DMS79 treated with DMSO at 0.1 percent for 48 hours (cell line): ENCODE results near the gene CNDP1.

Experiments used
- DNase-seq: peaks from one replicate; lab custom pipeline; 2025; lab: John Stamatoyannopoulos, UW

The CNDP1 gene

DNA sequence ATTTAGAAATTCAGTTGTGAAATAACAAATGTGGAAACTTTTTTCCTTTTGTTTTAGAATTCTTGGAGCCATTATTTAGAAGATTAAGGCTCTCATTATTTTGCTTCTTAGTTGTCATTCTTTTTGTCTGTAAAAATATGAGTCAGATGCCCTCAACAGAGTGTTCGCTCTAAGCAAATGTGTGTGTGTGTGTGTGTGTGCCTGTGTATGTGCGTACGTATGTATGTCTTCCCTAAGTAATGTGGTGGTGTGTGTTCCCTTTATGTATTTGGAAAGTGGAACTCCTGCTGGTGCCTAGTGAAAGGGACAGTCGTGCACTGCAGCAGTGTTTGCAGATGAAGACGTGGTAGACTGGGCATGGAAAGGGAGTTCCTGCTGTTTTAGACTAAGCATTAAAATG is 90.9 kb downstream of the CNDP1 start:
- no peak for DNase-seq

DNA sequence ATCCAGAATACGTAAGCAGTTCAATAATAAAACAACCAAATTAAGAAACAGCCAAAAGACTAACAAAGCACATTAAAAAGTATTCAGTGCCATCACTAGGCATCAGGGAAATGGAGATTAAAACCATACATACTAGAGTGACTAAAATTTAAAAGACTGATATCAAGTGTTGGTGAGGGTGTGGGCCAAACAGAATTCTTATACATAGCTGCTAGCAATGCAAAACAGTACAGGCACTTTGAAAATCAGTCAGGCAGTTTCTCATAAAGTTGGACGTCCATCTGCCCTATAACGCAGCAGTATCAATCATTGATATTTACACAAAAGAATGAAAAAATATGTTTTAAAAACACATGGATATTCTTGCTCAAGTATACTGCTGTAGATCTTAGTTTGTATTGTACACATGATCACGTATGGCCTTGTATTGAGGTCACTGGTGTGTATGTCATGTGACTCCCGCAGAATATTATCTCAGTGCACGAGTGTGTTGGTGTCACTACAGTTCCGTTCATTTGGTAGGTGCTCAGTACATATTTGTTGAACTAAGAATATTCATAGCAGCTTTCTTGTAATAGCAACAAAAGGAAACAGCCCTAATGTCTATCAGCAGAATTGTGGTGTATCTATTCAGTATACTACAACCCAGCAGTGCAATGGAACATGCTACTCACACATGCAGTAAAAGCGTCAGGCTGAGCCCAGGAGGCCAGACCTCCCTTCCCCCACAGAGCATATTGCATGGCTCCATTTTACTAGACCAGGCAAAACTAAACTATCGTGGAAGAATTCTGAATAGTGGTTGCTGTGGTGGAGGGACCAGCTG is 92.0 kb downstream of the CNDP1 start:
- no peak for DNase-seq

DNA sequence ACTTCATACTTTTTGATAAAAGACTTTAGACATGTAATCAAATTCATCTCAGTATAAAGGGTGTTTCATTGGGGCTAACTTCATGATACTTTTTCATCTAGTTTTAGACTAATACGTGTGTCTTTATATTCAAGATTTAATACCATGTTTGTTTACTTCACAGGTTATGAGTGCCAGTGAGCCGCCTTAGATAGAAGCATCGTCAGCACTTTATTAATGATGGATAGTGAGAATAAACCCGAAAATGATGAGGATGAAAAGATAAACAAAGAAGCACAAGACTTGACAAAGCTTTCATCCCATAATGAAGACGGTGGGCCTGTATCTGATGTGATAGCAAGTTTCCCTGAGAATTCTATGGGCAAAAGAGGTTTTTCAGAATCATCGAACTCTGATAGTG is 96.5 kb downstream of the CNDP1 start:
- DNase-seq: no peak

DNA sequence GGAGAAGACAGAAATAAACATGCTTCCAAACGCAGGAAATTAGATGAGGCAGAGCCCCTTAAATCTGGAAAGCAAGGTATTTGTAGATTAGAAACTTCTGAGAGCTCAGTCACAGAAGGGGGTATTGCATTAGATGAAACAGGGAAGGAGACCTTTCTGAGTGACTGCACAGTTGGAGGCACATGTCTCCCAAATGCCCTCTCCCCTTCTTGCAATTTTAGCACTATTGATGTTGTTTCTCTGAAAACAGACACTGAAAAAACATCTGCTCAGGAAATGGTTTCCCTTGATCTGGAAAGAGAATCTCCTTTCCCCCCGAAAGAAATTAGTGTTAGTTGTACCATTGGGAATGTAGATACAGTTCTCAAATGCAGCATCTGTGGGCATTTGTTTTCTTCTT is 96.9 kb downstream of the CNDP1 start:
- DNase-seq: no peak

DNA sequence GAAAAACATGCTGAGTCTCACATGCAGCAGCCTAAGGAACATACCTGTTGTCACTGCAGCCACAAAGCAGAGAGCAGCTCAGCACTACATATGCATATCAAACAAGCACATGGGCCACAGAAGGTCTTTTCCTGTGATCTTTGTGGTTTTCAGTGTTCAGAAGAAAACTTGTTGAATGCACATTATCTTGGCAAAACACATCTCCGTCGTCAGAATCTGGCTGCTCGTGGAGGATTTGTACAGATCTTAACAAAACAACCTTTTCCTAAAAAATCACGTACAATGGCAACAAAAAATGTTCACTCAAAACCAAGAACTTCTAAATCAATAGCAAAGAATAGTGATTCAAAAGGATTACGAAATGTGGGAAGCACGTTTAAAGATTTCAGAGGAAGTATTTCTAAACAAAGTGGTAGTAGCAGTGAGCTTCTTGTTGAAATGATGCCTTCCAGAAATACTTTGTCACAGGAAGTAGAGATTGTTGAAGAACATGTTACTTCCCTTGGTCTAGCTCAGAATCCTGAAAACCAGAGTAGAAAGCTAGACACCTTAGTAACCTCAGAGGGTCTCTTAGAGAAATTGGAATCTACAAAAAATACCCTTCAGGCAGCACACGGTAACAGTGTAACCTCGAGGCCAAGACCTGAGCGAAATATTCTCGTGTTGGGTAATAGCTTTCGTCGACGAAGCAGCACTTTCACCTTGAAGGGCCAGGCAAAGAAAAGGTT is 97.5 kb downstream of the CNDP1 start:
- DNase-seq: no peak

DNA sequence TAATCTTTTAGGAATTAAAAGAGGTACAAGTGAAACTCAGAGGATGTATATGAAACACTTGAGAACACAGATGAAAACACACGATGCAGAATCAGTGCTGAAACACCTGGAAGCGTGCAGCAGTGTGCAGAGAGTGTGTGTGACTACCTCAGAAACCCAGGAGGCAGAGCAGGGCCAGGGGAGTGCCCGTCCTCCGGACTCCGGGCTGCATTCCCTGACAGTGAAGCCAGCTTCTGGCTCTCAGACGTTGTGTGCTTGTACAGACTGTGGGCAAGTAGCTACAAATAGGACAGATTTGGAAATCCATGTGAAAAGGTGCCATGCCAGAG is 98.0 kb downstream of the CNDP1 start:
- DNase-seq: no peak

DNA sequence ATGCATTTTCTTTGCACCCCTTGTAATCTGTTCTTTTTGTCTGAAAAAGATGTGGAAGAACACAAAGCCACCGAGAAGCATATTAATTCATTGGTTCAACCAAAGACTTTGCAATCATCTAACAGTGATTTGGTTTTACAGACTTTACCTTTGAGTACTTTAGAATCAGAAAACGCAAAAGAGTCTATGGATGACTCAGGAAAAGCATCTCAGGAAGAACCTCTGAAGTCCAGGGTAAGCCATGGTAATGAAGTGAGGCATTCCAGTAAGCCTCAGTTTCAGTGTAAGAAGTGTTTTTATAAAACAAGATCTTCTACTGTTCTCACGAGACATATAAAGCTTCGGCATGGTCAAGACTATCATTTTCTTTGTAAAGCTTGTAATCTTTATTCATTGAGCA is 98.6 kb downstream of the CNDP1 start:
- DNase-seq: no peak

DNA sequence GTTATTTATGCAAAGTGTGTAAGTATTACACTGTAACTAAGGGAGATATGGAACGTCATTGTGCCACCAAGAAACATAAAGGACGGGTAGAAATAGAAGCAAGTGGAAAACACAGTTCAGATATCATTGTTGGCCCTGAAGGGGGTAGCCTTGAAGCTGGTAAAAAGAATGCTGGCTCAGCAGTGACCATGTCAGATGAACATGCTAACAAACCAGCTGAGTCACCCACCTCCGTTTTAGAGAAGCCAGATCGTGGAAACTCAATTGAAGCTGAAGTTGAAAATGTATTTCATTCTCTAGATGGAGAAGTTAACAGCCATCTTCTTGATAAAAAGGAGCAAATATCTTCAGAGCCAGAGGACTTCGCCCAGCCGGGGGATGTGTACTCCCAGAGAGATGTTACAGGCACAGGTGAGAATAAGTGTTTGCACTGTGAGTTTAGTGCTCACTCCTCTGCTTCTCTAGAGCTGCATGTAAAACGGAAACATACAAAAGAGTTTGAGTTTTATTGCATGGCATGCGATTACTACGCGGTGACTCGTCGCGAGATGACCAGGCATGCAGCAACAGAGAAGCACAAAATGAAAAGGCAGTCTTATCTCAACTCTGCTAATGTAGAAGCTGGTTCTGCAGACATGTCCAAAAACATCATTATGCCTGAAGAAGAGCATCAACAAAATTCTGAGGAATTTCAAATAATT is 99.5 kb downstream of the CNDP1 start:
- DNase-seq: no peak

DNA sequence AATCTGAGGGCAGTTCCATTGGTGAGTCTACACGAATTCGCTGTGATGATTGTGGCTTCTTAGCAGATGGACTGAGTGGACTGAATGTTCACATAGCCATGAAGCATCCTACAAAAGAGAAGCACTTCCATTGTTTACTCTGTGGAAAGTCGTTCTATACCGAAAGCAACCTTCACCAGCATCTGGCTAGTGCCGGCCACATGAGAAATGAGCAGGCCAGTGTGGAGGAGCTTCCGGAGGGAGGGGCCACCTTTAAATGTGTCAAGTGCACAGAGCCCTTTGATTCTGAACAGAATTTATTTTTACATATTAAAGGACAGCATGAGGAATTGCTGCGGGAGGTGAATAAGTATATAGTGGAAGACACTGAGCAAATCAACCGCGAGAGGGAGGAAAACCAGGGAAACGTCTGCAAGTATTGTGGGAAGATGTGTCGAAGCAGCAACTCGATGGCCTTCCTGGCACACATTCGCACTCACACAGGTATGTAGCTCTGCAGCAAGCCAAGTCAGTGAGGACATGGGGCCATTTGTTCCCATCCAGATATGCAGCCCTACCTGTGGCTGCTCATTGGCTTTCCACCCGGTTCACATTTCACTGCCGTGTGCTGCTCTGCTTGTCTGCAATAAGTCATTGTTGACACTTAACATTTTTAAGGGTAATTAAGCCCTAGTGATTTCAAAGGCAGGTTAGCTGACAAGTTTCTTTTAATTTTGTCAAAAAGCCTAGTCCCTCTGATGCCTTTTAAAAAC is 101.1 kb downstream of the CNDP1 start:
- no peak for DNase-seq
